GM13977 (cell line): ENCODE measurements around the gene WDR5B.

ENCODE experiments used
- DNase-seq: peaks from one replicate; pipeline ENCODE4 v3.0.0; 2012; ENCODE audit warnings: low spot score
- CTCF ChIP-seq: IDR thresholded peaks from 2 replicates; pipeline ENCODE4 v1.5.1; 2012; ENCODE audit warnings: mild to moderate bottlenecking, control low read depth; ENCODE audit not compliant: insufficient read depth; ENCODE audit errors: extremely low read depth, missing control alignments
- in situ Hi-C: fragments of 300-500 bp; cut with MboI; formaldehyde crosslinking; loops from one replicate; pipeline ENCODE4 v1.12.0; 2022; ENCODE audit warnings: low sequenced_read_pairs, low pct_unique_long_range_greater_than_20kb, mixed read lengths, inconsistent platforms; ENCODE audit not compliant: unreplicated experiment

The WDR5B gene

GRCh38 chr3:122391681-122392446 is 24.0 kb downstream of the WDR5B start:
- TF ChIP-seq CTCF = no peak
- DNase-seq = no peak
- in situ Hi-C loops = no loop called here

GRCh38 chr3:122390665-122391064 is 25.2 kb downstream of the WDR5B start:
- no peak for DNase-seq
- TF ChIP-seq CTCF = no peak
- in situ Hi-C loops = no loop called here

- TF ChIP-seq CTCF = no peak
- in situ Hi-C loops = no loop called here
- no peak for DNase-seq
These were observed 26.0 kb downstream of the WDR5B start for GRCh38 chr3:122389892-122390291.

GRCh38 chr3:122389197-122389596 is 26.7 kb downstream of the WDR5B start:
- no peak for DNase-seq
- in situ Hi-C loops = no loop called here
- no peak for TF ChIP-seq CTCF

GRCh38 chr3:122387709-122388108 is 28.2 kb downstream of the WDR5B start:
- no peak for DNase-seq
- no peak for TF ChIP-seq CTCF
- in situ Hi-C loops = no loop called here

GRCh38 chr3:122383771-122384697 is 31.8 kb downstream of the WDR5B start, which contains the start of gene FAM162A:
Gene FAM162A (plus strand): TSS chr3:122384182. CDS start chr3:122384266, 84 bp downstream.
- peak; percentile 91 for DNase-seq
- peak; percentile 83 for TF ChIP-seq CTCF
- in situ Hi-C loops = no loop called here
